Measurements from ENCODE around the gene TSPYL6. TPM values are rescaled to one million over a fixed set of nuclear protein-coding genes. Genes with fewer than 3 reads are reported as not detected.
A peak's percentile ranks its signal among the peaks of the same experiment; 100 is the strongest.

The TSPYL6 gene
- total RNA-seq, 1 donor from 2014 or later = 0.08 TPM

DNA sequence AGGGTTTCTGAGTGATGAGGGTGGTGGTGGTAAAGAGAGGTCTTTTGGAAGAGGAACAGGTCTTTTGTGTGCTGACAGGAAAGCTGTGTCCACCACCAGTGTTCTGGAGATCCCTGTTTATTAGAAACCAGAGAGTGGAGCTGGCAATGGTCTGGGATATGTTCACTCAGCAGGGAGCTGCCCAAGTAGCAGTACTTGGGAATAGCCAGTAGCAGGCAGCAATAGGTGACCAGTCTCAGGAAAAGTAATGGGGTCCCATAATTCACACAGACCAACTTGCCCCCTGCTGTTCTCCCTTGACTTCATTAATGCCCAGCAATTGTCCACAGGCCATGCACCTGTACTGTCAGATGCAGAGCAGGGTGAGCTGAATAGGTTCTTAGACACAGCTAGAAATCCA lies 1.8 kb downstream of the TSPYL6 start:
- no peak for DNase-seq
- Histone ChIP-seq H3K27ac (replicated peaks) (no peak overlapping the region), H3K4me1 (no peaks in the 10 kb centered on the region), H3K36me3 (no peaks in the 10 kb centered on the region), H3K4me3 (no peak overlapping the region), H3K27me3 (ENCODE audit: low read depth) (no peaks in the 10 kb centered on the region), H3K9me3 (replicated peaks) (no peaks in the 10 kb centered on the region)
- no peak for TF ChIP-seq CTCF (IDR thresholded peaks at IDR 0.05; ENCODE audit: borderline replicate concordance)
- intact Hi-C loops (cut with micrococcal nuclease) = no loop called here

GRCh38 chr2:54249629-54250028 lies 6.4 kb downstream of the TSPYL6 start:
- Histone ChIP-seq H3K4me1 (peaks cover 8% of the 10 kb centered on the region), H3K27ac (replicated peaks) (no peak overlapping the region), H3K4me3 (no peak overlapping the region), H3K27me3 (ENCODE audit: low read depth) (no peaks in the 10 kb centered on the region), H3K36me3 (no peaks in the 10 kb centered on the region), H3K9me3 (replicated peaks) (no peaks in the 10 kb centered on the region)
- TF ChIP-seq CTCF (IDR thresholded peaks at IDR 0.05; ENCODE audit: borderline replicate concordance) = no peak
- no peak for DNase-seq
- intact Hi-C loops (cut with micrococcal nuclease) = no loop called here

- H3K4me1 ChIP-seq = peaks cover 8% of the 10 kb centered on the region
- intact Hi-C loops (cut with micrococcal nuclease) = no loop called here
- H3K4me3 ChIP-seq = no peak overlapping the region
- no peaks in the 10 kb centered on the region for H3K27me3 ChIP-seq (ENCODE audit: low read depth)
- H3K9me3 ChIP-seq (replicated peaks) = no peaks in the 10 kb centered on the region
- no peak overlapping the region for H3K27ac ChIP-seq (replicated peaks)
- no peak for TF ChIP-seq CTCF (IDR thresholded peaks at IDR 0.05; ENCODE audit: borderline replicate concordance)
- H3K36me3 ChIP-seq = no peaks in the 10 kb centered on the region
- DNase-seq = no peak
These were observed 8.9 kb downstream of the TSPYL6 start for GRCh38 chr2:54247115-54247514.

GRCh38 chr2:54240515-54241469 lies 15.2 kb downstream of the TSPYL6 start:
- peak; percentile 39 for DNase-seq
- no peak for TF ChIP-seq CTCF (IDR thresholded peaks at IDR 0.05; ENCODE audit: borderline replicate concordance)
- H3K4me3 ChIP-seq = no peak overlapping the region
- intact Hi-C loops (cut with micrococcal nuclease) = no loop called here
- peak overlapping the region; percentile 77 for H3K27ac ChIP-seq (replicated peaks)
- H3K9me3 ChIP-seq (replicated peaks) = no peaks in the 10 kb centered on the region
- no peaks in the 10 kb centered on the region for H3K27me3 ChIP-seq (ENCODE audit: low read depth)
- H3K4me1 ChIP-seq = peaks cover 27% of the 10 kb centered on the region
- H3K36me3 ChIP-seq = no peaks in the 10 kb centered on the region

- TF ChIP-seq CTCF (IDR thresholded peaks at IDR 0.05; ENCODE audit: borderline replicate concordance) = no peak
- Histone ChIP-seq H3K9me3 (replicated peaks) (no peaks in the 10 kb centered on the region), H3K27me3 (ENCODE audit: low read depth) (no peaks in the 10 kb centered on the region), H3K4me1 (peaks cover 27% of the 10 kb centered on the region), H3K4me3 (no peak overlapping the region), H3K27ac (replicated peaks) (peak overlapping the region; percentile 77), H3K36me3 (no peaks in the 10 kb centered on the region)
- intact Hi-C loops (cut with micrococcal nuclease) = loop anchor here (10.0 kb wide), 1 partner anchor 75 kb away; no protein-coding TSS in a partner anchor
- DNase-seq = no peak
These were observed 16.6 kb downstream of the TSPYL6 start for GRCh38 chr2:54239427-54239826.

Data from left ventricle myocardium inferior (tissue), 1 donor.